ENCODE measurements around the gene LRRC53.
A peak's percentile ranks its signal among the peaks of the same experiment; 100 is the strongest.

The LRRC53 gene

GRCh38 chr1:74427681-74428080 is 84.7 kb downstream of the LRRC53 start:
- peaks cover 27% of the 10 kb centered on the region for H3K4me1 Mint-ChIP-seq
- H3K4me3 Mint-ChIP-seq, result no peak overlapping the region
- no peak for TF ChIP-seq CTCF (IDR thresholded peaks at IDR 0.05; ENCODE audit: unreplicated experiment in 3 of 3)
- H3K9me3 Mint-ChIP-seq, result no peaks in the 10 kb centered on the region
- no peaks in the 10 kb centered on the region for H3K27me3 Mint-ChIP-seq (ENCODE audit: low read depth)
- no peak overlapping the region for H3K27ac Mint-ChIP-seq
- H3K36me3 Mint-ChIP-seq (ENCODE audit: low read depth), result no peaks in the 10 kb centered on the region

- Mint-ChIP-seq H3K4me3 (no peak overlapping the region), H3K9me3 (no peaks in the 10 kb centered on the region), H3K4me1 (peaks cover 27% of the 10 kb centered on the region), H3K27ac (peak overlapping the region; percentile 9 to 75 (median 18)), H3K36me3 (ENCODE audit: low read depth) (no peaks in the 10 kb centered on the region), H3K27me3 (ENCODE audit: low read depth) (no peaks in the 10 kb centered on the region)
- TF ChIP-seq CTCF (IDR thresholded peaks at IDR 0.05; ENCODE audit: unreplicated experiment in 3 of 3), result no peak
These were observed 86.0 kb downstream of the LRRC53 start for GRCh38 chr1:74426208-74426937.

GRCh38 chr1:74425676-74426075 is 86.7 kb downstream of the LRRC53 start:
- Mint-ChIP-seq H3K4me1 (peaks cover 33% of the 10 kb centered on the region), H3K27ac (peak overlapping the region in 2 of 3 experiments; percentile 3 to 75), H3K36me3 (ENCODE audit: low read depth) (no peaks in the 10 kb centered on the region), H3K9me3 (no peaks in the 10 kb centered on the region), H3K4me3 (no peak overlapping the region), H3K27me3 (ENCODE audit: low read depth) (no peaks in the 10 kb centered on the region)
- TF ChIP-seq CTCF (IDR thresholded peaks at IDR 0.05; ENCODE audit: unreplicated experiment in 3 of 3), result no peak

- H3K27me3 Mint-ChIP-seq (ENCODE audit: low read depth), result no peaks in the 10 kb centered on the region
- peaks cover 37% of the 10 kb centered on the region for H3K4me1 Mint-ChIP-seq
- no peak for TF ChIP-seq CTCF (IDR thresholded peaks at IDR 0.05; ENCODE audit: unreplicated experiment in 3 of 3)
- H3K36me3 Mint-ChIP-seq (ENCODE audit: low read depth), result no peaks in the 10 kb centered on the region
- H3K27ac Mint-ChIP-seq, result peak overlapping the region in 1 of 3 experiments; percentile 76
- no peaks in the 10 kb centered on the region for H3K9me3 Mint-ChIP-seq
- H3K4me3 Mint-ChIP-seq, result no peak overlapping the region
These were observed 88.9 kb downstream of the LRRC53 start for GRCh38 chr1:74423471-74423870.

GRCh38 chr1:74422421-74423292 is 89.8 kb downstream of the LRRC53 start:
- H3K27me3 Mint-ChIP-seq (ENCODE audit: low read depth), result no peaks in the 10 kb centered on the region
- H3K9me3 Mint-ChIP-seq, result no peaks in the 10 kb centered on the region
- H3K4me3 Mint-ChIP-seq, result no peak overlapping the region
- peak overlapping the region in 1 of 3 experiments; percentile 76 for H3K27ac Mint-ChIP-seq
- H3K4me1 Mint-ChIP-seq, result peaks cover 37% of the 10 kb centered on the region
- no peaks in the 10 kb centered on the region for H3K36me3 Mint-ChIP-seq (ENCODE audit: low read depth)
- no peak for TF ChIP-seq CTCF (IDR thresholded peaks at IDR 0.05; ENCODE audit: unreplicated experiment in 3 of 3)

All from nephron (organoid).